GM04503 (cell line): Measurements from ENCODE around the gene TXNRD1.
"Not testable (repeated sequence)": the region's sequence is repeated elsewhere in the genome, so short reads cannot be mapped to it uniquely, and the experiment has no call there.

Experiments
- DNase-seq: peaks from one replicate; pipeline ENCODE4 v3.0.0-alpha.2; 2012; ENCODE audit warnings: low read depth

TXNRD1 gene

DNA sequence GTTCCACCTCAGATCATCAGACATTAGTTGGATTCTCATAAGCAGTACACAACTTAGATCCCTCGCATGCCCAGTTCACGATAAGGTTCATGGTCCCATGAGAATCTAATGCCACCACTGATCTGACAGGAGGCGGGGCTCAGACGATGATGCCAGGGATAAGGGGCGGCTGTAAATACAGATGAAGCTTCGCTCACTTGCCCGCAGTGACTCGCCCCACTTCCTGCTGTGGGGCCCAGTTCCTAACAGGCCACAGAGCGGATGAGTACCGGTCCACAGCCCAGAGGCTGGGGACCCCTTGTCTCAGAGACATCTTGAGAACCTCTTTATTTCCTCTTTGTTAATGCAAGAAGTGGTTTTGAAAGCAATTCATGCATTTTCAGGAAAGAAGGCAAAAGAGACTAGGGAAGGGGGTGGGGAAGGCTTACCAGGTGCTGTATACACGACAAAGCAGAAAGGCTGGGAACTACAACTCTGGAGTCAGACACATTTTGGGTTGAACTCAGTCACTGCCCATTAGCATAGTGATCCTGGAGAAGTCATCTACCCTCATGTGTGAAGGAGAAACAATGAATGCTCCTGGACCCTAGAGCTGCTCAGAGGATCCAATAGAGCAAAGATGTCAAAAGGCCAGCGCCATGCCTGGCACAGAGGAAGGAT, 156.6 kb downstream of the TXNRD1 start:
- no peak for DNase-seq

DNA sequence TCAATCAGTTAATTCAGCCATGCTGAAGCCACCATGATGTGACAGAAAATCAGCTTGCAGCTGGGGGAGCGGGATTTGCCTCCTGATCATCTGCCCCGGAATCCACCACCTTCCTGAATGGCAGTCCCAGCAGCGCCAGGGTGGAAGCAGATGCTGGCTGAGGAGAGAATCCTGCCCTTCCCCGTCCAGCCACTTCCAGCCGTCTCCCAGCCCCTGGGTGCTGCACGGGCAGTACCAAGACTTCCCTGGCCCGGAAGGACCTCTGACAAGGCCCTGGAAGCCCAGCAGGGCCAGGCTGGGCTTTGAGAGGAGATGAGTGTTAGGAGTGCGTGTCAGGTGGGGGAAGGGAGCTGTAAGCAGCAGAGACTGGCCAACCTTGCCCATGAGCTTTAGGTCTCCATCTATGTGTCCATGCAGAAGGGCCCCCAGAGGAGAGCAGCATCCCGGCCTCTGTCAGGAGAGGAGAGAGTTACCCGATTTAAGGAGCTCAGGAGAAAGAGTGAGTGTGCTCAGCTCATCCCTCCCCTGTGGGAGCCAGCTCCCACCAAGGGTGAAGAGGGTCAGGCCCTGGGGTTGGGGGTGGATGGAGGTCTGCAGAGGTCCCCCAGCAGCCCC, 157.2 kb downstream of the TXNRD1 start:
- no peak for DNase-seq

DNA sequence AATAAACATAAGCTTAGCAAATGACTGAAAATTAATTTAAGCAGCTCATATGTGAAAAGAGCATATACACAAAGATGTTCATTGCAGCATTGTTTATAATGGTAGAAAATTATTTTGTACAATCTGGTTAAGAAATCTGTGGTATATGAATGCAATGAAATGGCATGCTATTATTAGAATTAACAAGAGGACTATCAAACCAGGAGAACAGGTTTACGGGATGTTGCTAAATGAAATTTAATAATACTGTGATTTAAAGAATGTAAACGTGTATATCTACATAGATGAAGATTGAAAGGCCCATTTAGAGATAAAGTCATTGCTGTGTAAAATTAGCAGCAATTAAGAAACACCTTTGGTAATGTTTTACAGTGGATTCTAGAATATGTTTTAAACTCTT, 158.5 kb downstream of the TXNRD1 start:
- no peak for DNase-seq

DNA sequence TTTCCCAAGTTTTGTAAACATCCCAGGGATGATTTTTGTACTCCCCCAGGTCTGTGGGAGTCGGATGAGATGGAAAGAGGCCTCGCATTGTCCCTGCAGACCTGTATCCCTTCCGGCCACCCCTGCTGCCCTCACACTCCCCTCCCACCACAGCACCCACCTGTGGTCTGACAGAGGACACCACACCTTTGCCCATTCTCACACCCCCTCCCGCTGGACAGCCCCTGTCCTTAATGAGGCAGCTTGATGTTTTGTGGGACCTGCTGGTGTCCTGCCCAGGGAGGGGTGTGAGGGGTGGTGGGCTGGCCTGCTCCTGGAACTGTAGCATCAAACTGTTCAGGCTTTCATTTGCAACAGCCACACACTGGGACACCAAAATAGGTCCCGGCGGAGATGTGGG, 159.2 kb downstream of the TXNRD1 start:
- DNase-seq = no peak

DNA sequence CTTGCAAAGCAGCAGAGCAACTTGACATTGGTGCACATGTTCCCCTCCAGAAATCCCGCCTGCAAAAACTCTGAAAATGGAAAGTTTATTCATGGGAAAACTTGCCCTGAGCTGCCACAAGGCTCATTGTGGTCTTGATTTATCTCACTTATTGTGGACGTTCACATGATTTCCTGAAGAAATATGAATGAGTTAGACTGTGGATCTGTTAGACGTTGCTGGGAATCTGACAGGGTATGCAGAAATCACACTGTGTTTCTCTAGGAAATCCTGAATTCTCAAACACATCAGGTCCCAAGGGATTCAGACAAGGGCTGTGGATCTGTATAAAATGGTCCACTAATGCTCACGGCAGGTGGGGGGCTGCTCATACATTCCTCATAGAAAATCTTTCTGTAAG, 160.2 kb downstream of the TXNRD1 start:
- DNase-seq = no peak

DNA sequence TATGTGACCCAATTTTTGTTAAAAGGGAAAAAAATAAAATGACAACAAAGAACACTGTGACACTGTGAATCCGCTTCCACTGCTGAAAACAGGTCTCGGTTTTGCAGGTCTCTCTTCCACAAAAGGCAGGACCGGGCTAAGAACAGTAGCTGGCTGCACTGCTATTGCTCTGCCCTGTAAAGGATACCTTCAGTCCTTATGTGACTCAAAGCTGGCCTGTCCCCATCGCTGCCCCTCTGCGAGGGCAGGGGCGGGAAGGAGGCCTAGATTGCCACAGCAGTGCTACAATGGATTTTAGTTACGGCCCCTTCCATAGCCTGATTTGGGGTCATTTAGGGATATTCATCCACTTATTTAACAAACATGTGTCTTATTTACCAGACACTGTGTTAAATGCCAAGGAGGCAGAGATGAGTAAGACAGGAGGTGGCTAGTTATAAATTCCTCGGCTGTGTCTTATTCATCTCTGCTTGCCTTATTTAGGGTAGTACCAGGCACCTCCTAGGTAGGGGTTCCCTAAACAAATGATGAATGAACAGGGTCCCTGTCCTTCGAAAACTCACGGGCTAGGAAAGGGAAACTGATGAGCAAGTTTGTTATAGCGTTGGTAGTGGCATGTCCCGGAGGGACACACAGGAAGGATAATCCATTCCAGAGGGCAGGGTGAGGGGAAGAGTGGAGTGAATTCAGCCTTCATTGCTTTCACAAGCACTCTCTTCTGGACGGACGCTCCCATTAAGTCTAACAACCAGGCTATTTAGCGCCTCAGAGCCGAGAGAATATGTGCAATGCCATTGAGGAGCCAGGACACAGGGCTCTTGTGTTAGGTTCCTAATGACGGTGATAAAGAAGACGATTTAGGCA, 161.3 kb downstream of the TXNRD1 start:
- no peak for DNase-seq

DNA sequence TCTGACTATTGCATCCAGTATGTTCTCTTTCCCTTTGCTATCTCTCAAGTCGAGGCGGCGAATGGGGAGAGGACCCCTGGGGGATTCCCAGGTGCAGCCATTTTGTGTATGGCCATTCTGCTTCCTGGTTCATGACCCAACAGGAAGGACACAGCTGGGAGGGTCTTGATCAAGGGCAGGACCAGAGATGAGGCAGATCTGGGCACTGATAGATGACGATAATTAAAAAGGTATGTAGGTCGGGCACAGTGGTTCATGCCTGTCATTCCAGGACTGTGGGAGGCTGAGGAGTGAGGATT, 161.9 kb downstream of the TXNRD1 start:
- DNase-seq = no peak

DNA sequence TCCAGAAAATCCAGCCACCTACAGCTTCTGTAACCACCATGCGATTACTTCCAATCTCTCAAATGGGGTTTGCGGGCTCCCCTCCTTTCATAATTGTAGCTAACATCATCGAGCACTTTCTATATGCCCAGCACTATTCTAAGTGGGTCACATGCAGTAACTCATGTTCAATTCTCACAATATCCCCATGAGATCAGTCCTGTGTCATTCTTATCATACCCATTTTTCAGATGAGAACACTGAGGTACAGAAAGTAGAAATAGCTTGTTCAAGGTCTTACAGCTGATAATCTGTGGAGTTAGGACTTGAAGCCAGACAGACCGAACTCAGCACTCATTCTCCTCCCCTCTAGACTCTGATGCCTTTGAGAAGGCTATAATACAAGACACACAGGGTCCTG, 162.8 kb downstream of the TXNRD1 start:
- no peak for DNase-seq

DNA sequence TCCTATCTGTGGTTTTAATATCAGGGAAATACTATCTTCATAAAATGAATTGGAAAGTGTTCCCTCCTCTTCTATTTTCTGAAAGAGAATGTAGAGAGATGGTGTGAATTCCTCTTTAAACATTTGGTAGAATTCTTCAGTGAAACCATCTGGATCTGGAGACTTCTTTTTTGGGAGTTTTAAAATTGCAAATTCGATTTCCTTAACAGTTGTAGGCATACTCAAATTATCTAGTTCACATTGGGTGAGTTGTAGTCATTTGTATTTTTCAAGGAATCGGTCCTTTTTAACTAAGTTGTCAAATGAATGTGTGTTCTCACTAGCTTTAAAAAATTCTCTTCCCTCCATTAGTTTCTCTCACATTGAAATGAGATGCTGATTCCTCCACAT, 165.8 kb downstream of the TXNRD1 start:
- DNase-seq = no peak

DNA sequence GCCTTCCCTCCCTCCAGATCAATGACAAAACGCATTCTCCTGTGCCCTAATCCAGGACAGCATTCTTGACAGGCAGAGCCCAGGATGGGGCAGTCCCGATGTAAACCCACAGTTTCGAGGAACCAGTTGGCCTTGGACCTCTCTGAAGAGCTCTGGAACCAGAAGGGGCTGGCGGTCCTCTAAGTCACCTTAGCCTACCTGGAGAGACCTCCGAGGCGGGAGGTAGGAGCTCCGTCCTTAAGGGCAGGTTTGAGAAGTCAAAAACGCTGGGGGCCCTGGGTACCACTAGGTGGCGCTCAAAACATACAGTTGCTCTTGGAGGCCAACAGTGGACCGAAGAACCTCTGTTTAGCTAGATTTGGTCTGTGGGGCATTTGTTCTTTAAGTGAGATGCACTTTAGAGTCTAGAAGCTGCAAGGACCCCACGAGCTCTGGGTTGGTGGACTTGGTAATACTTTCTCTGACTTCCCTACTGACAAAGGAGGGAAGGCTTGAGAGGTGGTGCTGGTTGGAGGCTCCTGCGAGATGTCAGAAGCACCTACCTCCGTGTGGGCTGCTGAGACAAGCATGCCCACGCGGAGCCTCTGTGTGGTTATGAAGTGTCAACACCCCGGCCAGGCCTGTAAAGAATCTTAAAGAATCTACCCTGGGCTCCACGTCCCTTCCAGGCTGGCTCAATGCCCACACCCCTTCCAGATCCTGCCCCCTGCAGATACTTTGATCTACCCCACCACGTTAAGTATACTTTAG, 166.3 kb downstream of the TXNRD1 start:
- DNase-seq = no peak

DNA sequence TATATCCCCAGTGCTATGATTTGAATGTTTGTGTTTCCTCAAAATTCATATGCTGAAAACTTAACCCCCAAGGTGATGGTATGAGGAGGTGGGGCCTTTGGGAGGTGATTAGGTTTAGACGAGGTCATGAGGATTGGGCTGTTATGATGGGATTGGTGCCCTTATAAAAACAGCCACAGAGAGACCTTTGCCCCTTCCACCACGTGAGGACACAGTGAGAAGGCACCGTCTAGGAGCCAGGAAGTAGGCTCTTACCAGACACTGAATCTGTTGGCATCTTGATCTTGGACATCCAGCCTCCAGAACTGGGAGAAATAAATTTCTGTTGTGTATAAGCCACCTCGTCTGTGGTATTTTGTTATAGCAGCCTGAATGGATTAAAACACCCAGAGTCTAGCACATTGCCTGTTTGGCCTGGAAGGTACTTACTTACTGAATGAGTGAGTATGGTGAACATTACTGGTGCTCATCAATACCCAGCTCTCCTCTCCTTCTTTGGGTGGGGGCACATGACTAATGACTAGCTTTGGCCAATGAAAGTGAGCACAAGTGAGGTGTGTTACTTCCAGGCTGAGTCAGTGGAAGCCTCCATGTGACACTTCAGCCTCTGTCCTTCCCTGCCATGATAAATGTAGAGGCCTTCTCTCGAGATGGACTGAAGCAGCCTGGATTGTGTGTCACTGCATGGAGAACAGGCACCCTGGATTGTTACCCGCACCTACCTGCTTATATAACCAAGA, 168.7 kb downstream of the TXNRD1 start:
- DNase-seq = no peak

DNA sequence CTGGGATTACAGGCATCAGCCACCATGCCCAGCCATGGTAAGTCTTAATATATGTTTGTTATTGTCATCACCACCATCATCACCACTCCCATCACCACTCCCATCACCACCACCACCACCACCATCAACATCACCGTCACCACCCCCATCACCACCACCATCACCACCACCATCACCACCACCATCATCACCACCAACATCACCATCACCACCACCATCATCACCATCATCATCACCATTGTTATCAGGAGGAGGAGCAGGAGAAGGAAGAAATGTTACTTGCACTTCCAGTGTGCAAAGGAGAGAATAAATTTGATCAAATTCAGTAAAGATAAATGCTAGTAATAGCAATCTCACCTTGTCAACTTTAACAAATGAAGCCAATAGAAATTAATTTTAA, 169.9 kb downstream of the TXNRD1 start:
- no peak for DNase-seq

DNA sequence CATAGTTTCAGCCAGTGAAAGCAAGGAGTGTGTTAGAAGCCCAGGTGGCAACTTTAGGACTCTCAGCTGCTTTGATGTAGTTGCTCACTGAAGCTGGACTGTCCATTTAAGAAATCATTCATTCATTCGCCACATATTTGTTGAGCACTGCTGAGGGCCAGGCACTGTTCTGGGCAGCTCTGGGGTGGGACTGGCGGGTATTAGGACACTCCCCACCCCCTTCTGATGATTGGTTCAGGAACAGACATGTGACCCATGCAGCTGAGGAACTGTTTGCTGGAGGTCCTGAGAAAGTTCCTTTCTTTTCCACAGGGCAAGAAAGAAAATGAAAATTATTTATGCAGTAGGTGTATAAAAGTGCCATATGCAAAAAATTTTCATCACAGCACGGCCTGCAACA, 170.9 kb downstream of the TXNRD1 start:
- no peak for DNase-seq

DNA sequence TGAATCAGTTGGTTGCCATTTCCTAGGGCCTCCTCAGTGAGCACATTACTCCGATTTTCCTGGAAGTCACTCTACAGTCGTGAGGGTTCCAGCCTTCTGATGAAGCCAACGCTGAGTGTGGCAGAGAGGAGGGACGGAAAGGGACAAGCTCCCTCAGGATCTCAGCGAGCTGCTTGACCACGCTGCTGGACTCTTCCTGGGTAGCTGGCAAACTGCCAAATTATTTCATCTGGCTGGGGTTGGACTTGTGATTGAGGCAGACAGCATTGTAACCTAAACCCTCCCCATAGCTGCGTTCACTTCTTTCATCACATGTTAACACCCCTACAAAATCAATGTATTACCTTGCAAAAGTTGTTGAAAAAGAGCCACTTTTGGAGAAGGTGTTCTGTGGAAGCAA, 171.6 kb downstream of the TXNRD1 start:
- no peak for DNase-seq

DNA sequence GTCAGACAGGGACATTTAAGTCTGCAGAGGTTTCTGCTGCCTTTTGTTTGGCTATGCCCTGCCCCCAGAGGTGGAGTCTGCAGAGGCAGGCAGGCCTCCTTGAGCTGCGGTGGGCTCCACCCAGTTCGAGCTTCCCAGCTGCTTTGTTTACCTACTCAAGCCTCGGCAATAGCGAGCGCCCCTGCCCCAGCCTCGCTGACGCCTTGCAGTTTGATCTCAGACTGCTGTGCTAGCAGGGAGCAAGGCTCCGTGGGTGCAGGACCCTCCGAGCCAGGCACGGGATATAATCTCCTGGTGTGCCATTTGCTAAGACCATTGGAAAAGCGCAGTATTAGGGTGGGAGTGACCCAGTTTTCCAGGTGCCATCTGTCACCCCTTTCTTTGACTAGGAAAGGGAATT, 178.5 kb downstream of the TXNRD1 start:
- not testable (repeated sequence) for DNase-seq
